ENCODE data around the gene CDH19.

CDH19 gene, protein sequence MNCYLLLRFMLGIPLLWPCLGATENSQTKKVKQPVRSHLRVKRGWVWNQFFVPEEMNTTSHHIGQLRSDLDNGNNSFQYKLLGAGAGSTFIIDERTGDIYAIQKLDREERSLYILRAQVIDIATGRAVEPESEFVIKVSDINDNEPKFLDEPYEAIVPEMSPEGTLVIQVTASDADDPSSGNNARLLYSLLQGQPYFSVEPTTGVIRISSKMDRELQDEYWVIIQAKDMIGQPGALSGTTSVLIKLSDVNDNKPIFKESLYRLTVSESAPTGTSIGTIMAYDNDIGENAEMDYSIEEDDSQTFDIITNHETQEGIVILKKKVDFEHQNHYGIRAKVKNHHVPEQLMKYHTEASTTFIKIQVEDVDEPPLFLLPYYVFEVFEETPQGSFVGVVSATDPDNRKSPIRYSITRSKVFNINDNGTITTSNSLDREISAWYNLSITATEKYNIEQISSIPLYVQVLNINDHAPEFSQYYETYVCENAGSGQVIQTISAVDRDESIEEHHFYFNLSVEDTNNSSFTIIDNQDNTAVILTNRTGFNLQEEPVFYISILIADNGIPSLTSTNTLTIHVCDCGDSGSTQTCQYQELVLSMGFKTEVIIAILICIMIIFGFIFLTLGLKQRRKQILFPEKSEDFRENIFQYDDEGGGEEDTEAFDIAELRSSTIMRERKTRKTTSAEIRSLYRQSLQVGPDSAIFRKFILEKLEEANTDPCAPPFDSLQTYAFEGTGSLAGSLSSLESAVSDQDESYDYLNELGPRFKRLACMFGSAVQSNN

DNA sequence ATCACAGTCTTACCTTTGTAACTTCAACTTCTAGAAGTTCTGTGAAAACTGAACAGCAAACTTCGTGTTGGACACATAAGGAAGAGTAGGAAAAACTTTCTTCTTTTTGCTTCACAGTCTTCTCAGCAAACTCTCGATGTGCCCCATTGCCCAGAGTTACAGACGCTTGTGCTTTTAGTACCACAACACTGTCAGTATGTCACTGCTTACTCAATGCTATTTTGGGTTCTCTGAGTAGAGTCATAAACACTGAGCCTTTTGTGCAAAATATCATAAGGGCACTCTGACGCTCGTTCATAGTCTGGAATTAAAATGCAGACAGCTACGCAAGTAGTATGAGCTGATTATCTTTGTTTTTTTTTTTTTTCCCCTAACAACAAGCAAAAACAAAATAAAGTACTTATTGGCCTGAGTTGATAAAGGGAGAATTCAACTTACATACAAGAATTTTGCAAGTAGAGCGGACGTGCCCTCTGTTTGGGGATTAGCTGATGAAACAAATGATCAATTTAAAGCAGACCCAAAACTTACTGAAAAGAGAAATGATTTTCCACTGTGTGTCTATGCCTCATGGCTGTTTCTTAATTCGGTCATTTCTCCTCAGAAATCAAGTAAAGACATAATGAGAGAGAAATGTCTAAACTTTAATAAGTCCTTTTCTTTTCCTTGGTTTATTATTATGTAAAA is at the start of gene CDH19:
Gene CDH19, minus strand, starts transcription at position 150 of the 687 bp plus-strand sequence. CDS start 31,886 bp downstream, outside the sequence.
- DNase-seq, result no peak

DNA sequence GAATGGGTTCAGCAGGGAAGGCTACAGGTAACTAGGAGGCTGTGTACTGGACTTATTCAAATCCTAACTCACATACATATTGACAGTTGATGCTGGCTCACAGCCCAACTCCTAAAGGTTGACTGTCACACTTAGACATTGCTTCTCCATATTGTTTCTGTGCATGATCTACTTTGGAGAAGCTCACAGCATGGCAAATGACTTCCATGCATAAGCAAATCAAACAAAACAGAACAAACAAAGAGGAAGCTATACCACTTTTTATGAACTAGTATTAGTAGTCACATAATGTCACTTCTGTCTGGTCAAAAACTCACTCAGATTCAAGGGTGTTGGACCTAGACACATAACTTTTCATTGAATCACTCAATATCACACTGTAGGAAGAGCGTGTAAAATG is 43.8 kb upstream of the CDH19 start:
- DNase-seq, result no peak

DNA sequence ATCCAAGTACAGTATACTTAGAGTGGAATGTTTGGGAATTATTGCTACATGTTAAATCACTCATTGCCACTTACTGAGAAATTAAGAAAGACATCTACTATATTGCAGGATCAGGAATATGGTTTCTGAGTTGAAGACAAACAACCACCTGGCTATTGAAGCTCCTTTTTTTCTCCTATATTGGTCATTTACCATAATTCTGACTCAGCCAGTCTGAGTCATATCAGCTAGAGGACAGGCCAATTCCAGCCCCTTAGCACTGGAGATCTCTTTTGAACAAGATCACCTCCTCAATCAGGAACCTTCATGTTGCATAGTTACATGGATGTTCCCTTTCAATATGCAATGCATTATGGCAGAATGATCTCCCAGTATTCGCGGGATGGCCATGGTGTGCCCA is 42.7 kb upstream of the CDH19 start:
- DNase-seq, result no peak

DNA sequence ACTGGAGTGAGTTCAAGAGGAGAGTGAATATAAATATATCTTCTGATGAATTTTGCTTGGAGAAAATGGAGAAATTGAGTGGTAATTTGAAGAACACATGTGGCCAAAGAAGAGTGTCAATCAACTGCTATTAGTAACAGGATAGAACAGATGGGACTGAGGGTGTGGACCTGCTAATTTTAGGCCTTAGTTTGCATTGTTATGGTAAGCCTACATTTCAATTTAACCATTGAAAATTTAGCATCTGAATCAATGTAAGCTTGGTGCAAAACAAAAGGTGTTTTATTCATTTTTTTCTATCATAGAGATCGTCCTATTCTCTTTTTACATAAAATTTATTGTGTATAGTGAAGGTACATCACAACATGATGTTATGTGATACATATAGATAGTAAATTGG is 42.1 kb upstream of the CDH19 start:
- no peak for DNase-seq

DNA sequence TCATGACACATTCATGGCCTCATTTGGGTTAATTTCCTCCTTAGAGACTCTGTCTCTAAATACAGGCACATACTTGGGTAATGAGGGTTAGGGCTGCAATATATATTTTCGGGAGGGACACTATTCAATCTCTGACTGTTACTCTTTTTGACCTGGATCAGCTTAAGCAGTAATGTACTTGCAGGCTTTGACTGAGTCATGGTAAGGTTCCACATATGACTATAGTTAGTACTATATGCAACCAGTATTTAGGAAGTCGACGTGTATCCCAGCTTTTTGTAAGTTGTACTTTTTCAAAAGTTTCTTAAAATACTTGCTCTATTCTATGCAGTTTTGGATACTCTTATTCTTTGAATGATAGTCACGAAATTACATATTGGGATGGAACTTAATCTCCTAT is 37.2 kb upstream of the CDH19 start:
- no peak for DNase-seq

DNA sequence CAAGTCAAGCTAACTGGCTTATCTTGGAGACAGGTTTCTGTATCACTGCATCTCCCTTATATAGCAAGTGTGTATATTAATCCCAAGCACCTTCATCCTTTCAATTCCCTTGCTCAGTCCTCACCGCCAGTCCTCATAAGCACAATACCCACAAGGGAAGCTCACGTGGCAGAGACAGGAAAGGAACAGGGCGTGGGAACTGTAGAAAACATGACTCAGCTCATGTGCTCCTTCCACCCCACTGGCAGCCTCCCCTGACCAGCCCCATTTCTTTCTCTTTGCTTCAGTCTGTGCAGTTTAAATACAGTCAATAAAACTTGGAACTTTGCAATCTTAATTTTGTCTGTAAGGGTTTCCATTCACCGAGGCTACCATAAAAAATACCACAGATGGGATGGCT is 36.5 kb upstream of the CDH19 start:
- DNase-seq, result no peak

DNA sequence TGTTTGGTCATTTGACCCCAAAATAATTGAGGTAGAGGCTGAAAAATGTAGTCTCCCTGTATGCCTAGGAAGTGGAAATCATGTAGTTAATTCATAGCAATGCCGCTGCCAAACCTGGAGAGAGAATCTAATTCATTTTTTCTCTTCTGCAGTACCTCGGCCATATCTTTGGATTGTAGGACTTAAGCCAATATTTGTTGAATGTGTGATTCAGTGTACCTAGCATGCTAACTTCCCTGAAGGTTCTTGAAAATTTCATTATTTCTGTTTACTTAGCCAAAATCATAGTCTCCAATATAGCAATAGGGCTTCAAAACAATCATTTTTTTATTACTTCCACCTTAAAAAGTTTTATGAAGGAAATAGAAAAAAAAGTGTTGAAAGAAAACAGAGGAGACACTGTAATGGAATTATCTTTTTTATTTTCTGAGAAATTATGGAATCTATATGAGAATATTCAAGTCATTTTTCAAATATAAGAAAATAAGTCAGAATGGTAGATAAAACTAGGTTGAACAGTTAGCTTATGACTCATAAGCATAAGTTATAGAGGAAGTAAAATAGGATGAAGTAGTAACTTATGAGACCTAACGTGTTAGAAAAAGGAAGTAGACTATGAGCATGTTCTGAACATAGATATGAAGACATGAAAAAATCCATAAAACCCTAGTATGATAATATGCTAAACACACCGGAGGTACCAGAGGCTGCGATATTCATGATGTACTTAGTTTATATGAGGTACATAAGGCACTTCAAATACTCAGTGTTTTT is 35.2 kb upstream of the CDH19 start:
- DNase-seq, result no peak

DNA sequence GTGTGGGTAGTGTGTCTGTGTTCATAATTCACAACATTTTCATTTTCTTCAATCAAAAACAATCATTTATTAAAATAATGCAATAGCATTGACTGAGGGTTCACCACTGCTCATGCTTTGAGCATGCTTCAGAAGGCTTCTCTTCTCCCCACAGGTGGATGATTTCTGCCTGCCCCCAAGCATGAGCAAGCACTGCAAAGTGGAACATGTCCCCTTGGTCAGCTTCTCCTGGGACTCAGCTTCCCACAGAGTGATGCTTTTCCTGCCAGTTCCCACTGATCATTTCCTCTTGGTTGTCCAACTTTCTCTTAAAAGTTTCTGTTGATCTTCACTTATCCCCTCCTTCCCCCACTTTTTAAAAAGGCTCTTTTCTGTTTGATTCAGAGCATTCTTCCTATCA is 31.5 kb upstream of the CDH19 start:
- DNase-seq, result no peak

DNA sequence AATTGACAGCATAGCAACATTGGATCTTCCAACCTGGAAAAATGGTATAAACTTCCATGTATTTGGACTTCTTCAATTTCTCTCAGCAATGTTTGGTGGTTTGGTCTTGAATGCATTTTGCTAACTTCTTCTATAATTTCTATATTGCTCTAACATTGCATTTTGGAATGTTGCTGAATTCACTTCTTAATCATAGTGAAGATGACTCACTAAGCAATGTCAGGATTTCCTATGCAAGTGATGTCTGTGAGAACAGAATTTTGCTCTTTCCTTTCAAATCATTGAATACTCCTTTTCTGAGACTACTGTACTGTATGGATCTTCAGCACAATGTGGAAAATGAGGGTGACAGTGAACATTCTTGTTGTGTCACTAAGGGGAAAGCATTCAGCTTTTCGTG is 28.9 kb upstream of the CDH19 start:
- no peak for DNase-seq

DNA sequence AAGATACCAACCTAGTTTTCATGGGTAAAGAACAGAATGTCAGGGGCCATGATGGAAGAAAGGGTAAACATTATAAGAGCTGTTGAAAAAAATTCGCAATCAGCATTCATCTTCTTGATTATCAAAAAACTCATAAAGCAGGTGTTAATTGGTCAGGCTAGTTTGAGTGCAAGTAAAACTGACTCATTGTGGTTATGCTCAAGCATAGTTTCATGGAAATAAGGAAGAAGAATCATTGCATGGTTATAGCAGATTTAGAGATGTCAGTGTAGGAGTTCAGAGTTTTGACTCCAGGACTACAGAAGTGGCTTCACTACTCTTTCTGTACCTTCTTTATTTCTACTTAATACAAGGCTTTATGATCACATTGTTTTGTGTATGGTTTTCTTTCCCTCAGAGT is 26.9 kb upstream of the CDH19 start:
- no peak for DNase-seq

DNA sequence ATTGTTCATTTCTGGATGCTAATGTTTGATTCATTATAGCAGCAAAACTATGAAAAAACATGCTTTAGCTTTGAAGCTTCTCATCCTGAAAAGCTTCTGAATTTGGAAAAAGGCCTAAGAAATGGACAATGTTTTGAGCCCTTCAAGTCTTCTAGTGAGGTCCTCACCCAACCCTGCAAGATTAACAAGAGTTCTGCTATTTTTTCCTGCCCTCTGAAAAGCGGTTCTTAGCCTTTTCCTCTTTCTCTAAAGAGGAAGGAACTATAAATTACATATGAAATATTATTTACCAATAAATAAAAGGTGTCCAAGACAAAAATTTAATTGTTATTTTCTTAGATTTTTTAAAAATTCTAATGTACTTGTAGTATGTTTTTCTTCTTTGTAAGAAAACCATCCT is 19.9 kb upstream of the CDH19 start:
- no peak for DNase-seq

DNA sequence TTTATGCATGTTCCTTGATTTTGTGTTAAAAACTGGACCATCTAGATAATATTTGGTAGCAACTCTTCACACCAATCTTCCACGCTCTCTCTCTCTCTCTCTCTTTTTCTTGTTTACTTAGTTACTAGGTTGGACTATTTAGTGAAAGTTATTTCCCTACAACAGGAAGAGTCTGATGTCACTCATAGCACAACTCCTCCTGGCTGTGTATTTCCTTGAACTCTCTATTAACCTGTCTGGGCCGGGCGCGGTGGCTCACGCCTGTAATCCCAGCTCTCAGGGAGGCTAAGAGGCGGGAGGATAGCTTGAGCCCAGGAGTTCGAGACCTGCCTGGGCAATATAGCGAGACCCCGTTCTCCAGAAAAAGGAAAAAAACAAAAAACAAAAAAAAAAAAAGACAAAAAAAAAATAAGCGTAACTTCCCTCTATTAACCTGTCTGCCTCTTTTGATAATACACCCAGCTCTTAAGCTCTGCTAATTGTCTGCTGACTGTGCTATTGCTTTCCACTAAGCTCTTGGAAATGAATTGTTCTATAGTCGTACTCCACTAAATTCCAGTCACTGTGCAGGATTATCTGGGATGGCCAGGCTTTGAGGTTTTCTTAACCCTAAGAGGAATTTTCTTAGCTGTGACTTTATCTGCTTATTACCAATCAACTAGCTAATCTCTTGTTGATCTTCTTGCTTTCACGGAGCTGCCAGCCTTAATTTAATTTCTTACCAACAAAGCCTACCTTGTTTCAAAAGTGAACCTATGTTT is 18.1 kb upstream of the CDH19 start:
- DNase-seq, result no peak

DNA sequence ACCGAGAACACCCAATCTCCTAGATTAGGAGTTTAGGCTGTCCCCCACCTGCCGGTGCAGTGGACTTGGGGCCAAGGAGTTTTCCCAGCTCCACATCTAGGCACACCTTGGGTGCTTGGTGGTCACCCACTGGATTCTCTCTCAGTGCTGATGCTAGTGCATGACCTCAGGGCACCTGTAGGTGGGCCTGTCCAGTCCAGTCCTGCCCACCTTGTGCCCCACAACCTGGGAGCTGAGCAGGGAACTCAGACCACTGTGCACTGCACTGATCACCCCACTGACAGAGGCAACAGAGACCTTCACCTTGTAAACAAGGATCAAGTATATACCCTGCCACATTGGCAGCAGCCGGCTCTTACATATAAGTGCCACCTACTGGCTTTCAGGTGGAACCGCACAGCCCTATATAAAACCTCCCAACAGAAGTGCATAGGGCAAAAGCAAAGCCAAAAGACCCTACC is 12.7 kb upstream of the CDH19 start:
- peak; percentile 15 for DNase-seq

DNA sequence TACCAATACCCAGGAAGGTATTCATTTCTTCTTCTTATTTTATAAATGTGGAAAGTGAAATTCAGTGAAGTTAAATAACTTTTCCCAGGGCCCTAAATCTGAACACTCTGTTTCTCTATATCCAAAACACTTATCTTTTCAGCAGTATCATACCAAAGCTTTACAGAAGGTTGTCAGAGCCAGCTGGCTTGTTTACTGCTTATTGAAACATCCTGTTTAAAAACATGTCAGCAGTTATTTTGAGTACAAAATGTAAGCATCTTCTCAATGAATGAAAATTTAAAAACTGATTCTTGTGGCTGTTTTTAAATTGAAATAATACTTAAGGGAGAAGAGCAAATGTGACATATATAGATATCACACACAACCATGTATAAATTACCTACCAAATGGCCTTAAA is 11.3 kb upstream of the CDH19 start:
- DNase-seq, result no peak

DNA sequence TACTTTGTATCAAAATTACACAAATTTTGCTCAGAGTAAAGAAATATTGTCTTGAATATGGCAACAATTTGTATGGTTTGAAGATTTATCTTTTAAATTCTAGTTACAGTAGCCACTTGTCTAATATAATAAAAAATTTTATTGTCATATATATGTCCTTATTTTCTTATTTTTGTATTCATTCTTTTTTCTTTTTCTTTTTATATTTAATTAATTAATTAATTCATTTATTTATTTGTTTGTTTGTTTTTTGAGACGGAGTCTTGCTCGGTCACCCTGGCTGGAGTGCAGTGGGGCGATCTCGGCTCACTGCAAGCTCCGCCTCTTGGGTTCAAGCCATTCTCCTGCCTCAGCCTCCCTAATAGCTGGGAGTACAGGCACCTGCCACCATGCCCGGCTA is 3.7 kb upstream of the CDH19 start:
- no peak for DNase-seq

DNA sequence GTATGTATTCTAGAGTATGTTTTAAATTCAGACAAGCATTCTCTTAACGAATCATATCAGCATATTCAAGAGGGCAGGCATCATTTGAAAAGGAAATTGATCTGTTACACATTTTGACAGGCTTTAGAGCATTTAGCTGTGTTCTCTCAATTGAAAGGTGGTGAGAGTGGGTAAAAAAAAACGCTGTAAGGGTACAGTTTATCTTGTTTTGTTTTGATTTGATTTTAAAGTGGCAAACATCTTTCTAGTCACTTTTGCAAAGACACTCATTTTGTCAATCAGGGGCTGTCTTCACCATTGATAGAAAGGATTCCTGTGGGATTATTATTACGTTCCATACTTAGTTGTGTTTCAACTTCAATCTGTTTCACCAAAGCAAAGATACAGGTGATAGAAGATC is 2.2 kb downstream of the CDH19 start:
- DNase-seq, result no peak

DNA sequence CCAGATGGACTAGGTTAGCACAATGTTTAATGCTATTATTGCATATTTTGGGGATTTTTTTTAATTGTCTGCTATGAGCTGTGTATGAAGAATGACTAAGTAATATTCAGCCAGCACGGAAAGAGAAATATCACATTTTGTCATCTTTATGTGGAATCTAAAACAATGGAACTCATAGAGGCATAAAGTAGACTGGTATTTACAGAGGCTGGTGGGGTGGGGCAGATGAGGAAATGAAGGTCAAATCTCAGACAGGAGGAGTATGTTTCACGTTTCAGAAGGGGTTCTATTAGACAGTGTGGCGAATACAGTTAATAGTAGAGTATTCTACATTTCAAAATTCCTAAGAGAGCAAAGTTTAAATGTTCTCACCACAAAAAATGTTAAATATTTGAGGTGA is 4.7 kb downstream of the CDH19 start:
- no peak for DNase-seq

DNA sequence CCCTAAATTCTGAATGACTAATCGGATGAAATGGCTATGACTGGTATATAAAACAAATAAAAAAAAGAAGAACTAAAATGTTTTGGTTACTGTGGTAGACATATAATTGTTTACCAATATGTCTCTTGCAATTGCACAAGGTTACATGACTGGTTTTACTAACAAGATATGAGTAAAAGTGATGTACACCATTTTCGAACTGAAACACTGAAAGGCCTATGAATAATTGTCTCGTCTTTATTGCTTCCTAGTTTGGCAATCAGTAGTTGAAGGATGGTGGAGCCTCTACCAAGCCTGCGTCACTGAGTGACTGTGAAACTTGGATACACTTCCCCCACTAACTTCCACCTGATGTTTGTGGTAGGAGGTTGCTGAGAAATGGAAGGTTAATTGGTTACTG is 16.5 kb downstream of the CDH19 start:
- no peak for DNase-seq

DNA sequence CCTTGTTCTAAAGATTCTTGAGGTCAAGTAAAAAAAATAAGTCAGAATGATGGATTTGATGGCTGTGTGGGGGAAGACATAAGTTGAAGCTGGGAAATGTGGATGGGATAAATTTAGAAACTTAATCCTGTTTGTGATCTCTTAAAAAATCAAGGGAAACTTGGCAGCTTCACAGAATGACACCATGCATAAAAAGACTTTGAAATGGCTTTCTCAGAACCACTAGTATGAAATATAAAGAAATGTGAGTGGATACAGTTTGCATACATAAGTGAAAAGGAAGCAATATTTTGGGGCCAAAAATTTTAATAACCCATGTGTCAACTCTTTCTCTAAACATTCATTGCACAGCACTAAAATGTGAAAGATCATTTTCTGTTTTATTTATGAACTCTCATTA is 21.7 kb downstream of the CDH19 start:
- DNase-seq, result no peak

DNA sequence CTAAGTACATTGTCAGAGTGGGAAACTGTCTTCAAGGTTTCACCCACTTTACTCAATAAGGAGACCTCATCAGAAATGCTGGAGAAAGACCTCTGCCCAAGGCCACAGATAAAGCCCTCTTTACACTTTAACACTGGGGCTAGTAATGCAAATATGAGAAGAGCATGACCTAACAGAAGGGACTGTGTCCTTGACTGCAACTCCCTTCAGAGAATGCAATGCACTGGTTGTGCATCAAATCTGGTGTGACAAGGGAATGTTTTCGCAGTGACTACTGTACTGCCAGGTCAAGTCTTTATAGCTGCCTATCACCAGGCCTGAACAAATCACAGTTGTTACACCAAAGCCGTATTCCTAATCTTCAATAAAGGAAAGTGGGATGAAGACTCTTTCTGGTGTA is 28.6 kb downstream of the CDH19 start:
- no peak for DNase-seq

DNA sequence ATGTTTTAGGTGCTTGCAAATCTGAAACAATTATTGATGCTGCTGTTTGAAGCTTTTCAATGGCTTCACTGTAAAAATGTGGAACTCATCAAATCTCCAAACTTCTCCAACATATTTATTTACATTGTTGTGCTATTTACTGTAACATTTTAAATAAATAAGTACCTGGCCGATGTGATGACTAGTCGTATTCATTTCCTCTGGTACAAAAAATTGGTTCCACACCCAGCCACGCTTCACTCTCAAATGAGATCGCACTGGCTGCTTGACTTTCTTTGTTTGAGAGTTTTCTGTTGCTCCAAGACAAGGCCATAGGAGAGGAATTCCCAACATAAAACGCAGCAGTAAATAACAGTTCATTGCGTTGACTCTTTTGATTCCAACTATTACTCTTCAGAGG is 32.0 kb downstream of the CDH19 start:
- no peak for DNase-seq

DNA sequence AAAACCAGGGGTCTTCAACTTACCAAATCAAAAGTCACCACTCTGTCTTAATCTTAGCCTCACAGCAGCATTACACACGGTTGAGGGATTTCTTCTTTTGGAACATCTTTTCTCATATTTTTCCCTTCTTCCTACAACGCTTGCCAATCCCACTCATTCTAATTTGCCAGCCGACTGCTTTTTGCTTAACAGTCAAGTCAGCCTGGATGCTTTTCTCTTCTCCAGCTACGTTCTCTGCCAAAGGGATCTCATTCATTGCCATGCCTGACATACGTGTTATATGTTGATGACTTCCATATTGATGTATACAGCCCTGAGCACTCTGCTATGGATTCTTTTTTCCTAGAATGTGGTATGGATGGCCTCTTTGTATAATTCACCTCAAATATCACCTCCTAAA is 37.3 kb downstream of the CDH19 start:
- no peak for DNase-seq
